ENCODE measurements around the gene BSG.
"Not testable (repeated sequence)": the region's sequence is repeated elsewhere in the genome, so short reads cannot be mapped to it uniquely, and the experiment has no call there.

The BSG gene

GRCh38 chr19:602391-603301, 30.2 kb downstream of the BSG start:
- DNase-seq (ENCODE audit: low read depth in 2 of 3, low spot score in 1 of 3), result no peak

- DNase-seq (ENCODE audit: low read depth in 2 of 3, low spot score in 1 of 3), result not testable (repeated sequence)
These were observed 30.9 kb downstream of the BSG start for GRCh38 chr19:603302-603639.

- peak in 1 of 3 donors; percentile 35 for DNase-seq (ENCODE audit: low read depth in 2 of 3, low spot score in 1 of 3)
These were observed 31.4 kb downstream of the BSG start for GRCh38 chr19:603779-604178.

GRCh38 chr19:604355-604754, 32.0 kb downstream of the BSG start:
- DNase-seq (ENCODE audit: low read depth in 2 of 3, low spot score in 1 of 3), result peak; percentile 46 to 71 (median 55)

- DNase-seq (ENCODE audit: low read depth in 2 of 3, low spot score in 1 of 3), result peak in 1 of 3 donors; percentile 53
These were observed 32.9 kb downstream of the BSG start for GRCh38 chr19:605061-605971.

GRCh38 chr19:607301-608154, 35.1 kb downstream of the BSG start:
- DNase-seq (ENCODE audit: low read depth in 2 of 3, low spot score in 1 of 3), result no peak

GRCh38 chr19:608155-609003, 36.0 kb downstream of the BSG start:
- DNase-seq (ENCODE audit: low read depth in 2 of 3, low spot score in 1 of 3), result no peak

- no peak for DNase-seq (ENCODE audit: low read depth in 2 of 3, low spot score in 1 of 3)
These were observed 36.6 kb downstream of the BSG start for GRCh38 chr19:609004-609346.

- no peak for DNase-seq (ENCODE audit: low read depth in 2 of 3, low spot score in 1 of 3)
These were observed 37.8 kb downstream of the BSG start for GRCh38 chr19:610071-610800.

- DNase-seq (ENCODE audit: low read depth in 2 of 3, low spot score in 1 of 3), result peak in 1 of 3 donors; percentile 32
These were observed 38.5 kb downstream of the BSG start for GRCh38 chr19:610801-611480.

GRCh38 chr19:611481-611868, 39.1 kb downstream of the BSG start:
- peak; percentile 70 to 78 (median 74) for DNase-seq (ENCODE audit: low read depth in 2 of 3, low spot score in 1 of 3)

GRCh38 chr19:612941-613340, 40.5 kb downstream of the BSG start:
- no peak for DNase-seq (ENCODE audit: low read depth in 2 of 3, low spot score in 1 of 3)

GRCh38 chr19:613732-614567, 41.6 kb downstream of the BSG start:
- no peak for DNase-seq (ENCODE audit: low read depth in 2 of 3, low spot score in 1 of 3)

- DNase-seq (ENCODE audit: low read depth in 2 of 3, low spot score in 1 of 3), result no peak
These were observed 43.2 kb downstream of the BSG start for GRCh38 chr19:615619-616018.

GRCh38 chr19:616062-616700, 43.8 kb downstream of the BSG start:
- no peak for DNase-seq (ENCODE audit: low read depth in 2 of 3, low spot score in 1 of 3)

GRCh38 chr19:616747-617526, 44.5 kb downstream of the BSG start:
- no peak for DNase-seq (ENCODE audit: low read depth in 2 of 3, low spot score in 1 of 3)

Data from stimulated activated CD4-positive, alpha-beta T cell treated with anti-CD3 and anti-CD28 coated beads, Interleukin-12 subunit alpha, Interleukin-12 subunit beta, amount 100 ng/mL, for 48 hours (primary cell).